IMR-90 (cell line): Measurements from ENCODE around the gene PARP1. TPM values are rescaled to one million over a fixed set of nuclear protein-coding genes. Genes with fewer than 3 reads are reported as not detected.

ENCODE experiments used
- ATAC-seq: fragments of 200-7000 bp; cut with Tn5 transposase; 2 replicates; pipeline ENCODE4 v1.9.1; 2020; ENCODE audit warnings: low read depth, mild to moderate bottlenecking, moderate library complexity
- BruUV-seq: library from RNA; stranded (reverse); fragments of 400-500 nt; replicated peaks from 2 replicates; lab custom pipeline; 2021; lab: Mats Ljungman, UMichigan
- CTCF ChIA-PET: fragments of 300-600 bp; formaldehyde crosslinking; extraction: SDS; loops from one replicate; lab custom pipeline; 2021; ENCODE audit warnings: antibody characterized with exemption; lab: Yijun Ruan, JAX
- POLR2A ChIA-PET: fragments of 300-600 bp; sonication (Branson Sonifier 250); formaldehyde crosslinking; loops from one replicate; lab custom pipeline; 2022; ENCODE audit warnings: antibody characterized with exemption; ENCODE audit not compliant: unreplicated experiment; lab: Charles Lee
- DNase-seq: peaks from one replicate; pipeline ENCODE4 v3.0.0; 2013
- H2AFZ ChIP-seq: replicated peaks from 2 replicates; pipeline ENCODE3; 2013; ENCODE audit warnings: low read length, mild to moderate bottlenecking; ENCODE audit not compliant: poor library complexity
- H2AK5ac ChIP-seq: 2 replicates; pipeline ENCODE4 v1.6.1; 2013; ENCODE audit warnings: low read depth, low read length, inconsistent platforms
- H2AK9ac ChIP-seq: replicated peaks from 2 replicates; pipeline ENCODE3; 2013; ENCODE audit warnings: mild to moderate bottlenecking, low read depth, low read length, moderate library complexity; ENCODE audit not compliant: poor library complexity
- H2BK120ac ChIP-seq: 2 replicates; pipeline ENCODE4 v1.6.1; 2013; ENCODE audit warnings: low read depth, low read length, inconsistent platforms
- H2BK15ac ChIP-seq: 3 replicates; pipeline ENCODE4 v1.6.1; 2013; ENCODE audit warnings: low read depth, low read length, inconsistent platforms
- H2BK20ac ChIP-seq: 2 replicates; pipeline ENCODE4 v1.6.1; 2013; ENCODE audit warnings: low read depth, mild to moderate bottlenecking, inconsistent platforms, low read length, moderate library complexity
- H2BK5ac ChIP-seq: 2 replicates; pipeline ENCODE4 v1.6.1; 2013; ENCODE audit warnings: mild to moderate bottlenecking, low read depth, low read length, inconsistent platforms; ENCODE audit not compliant: poor library complexity, severe bottlenecking
- H3K14ac ChIP-seq: replicated peaks from 2 replicates; pipeline ENCODE4 v1.6.1; 2013; ENCODE audit warnings: low read depth, low read length, inconsistent platforms
- H3K18ac ChIP-seq: 2 replicates; pipeline ENCODE4 v1.6.1; 2013; ENCODE audit warnings: low read depth, low read length, control low read depth
- H3K23ac ChIP-seq: 2 replicates; pipeline ENCODE4 v1.6.1; 2013; ENCODE audit warnings: low read depth, low read length, inconsistent platforms
- H3K27ac ChIP-seq: 2 replicates; pipeline ENCODE4 v1.5.1; 2013; ENCODE audit warnings: mild to moderate bottlenecking, control low read depth, low read length; ENCODE audit not compliant: insufficient read depth
- H3K27me3 ChIP-seq: 2 replicates; pipeline ENCODE4 v1.6.1; 2013; ENCODE audit warnings: low read length; ENCODE audit not compliant: control insufficient read depth, insufficient read depth
- H3K36me3 ChIP-seq: 2 replicates; pipeline ENCODE4 v1.6.1; 2013; ENCODE audit warnings: low read length, mixed read lengths; ENCODE audit not compliant: control insufficient read depth, insufficient read depth
- H3K4ac ChIP-seq: 2 replicates; pipeline ENCODE4 v1.6.1; 2013; ENCODE audit warnings: low read depth, low read length, inconsistent platforms
- H3K4me1 ChIP-seq: 2 replicates; pipeline ENCODE4 v1.6.1; 2013; ENCODE audit warnings: low read length, mixed read lengths; ENCODE audit not compliant: control insufficient read depth, insufficient read depth
- H3K4me2 ChIP-seq: 2 replicates; pipeline ENCODE4 v1.6.1; 2013; ENCODE audit warnings: low read depth, mild to moderate bottlenecking, control low read depth, low read length, moderate library complexity
- H3K4me3 ChIP-seq: 2 replicates; pipeline ENCODE4 v1.5.1; 2013; ENCODE audit warnings: low read depth, mild to moderate bottlenecking, control low read depth, low read length, moderate library complexity; ENCODE audit not compliant: insufficient read depth
- H3K56ac ChIP-seq: 2 replicates; pipeline ENCODE4 v1.6.1; 2013; ENCODE audit warnings: low read length, inconsistent platforms; ENCODE audit not compliant: insufficient read depth; ENCODE audit errors: extremely low read depth
- H3K79me1 ChIP-seq, 2 experiments: 2 replicates each; pipeline ENCODE4 v1.6.1; 2013; ENCODE audit warnings: low read length in 2 of 2, inconsistent platforms in 1 of 2, low read depth in 1 of 2
- H3K9ac ChIP-seq: 2 replicates; pipeline ENCODE4 v1.6.1; 2013; ENCODE audit warnings: low read depth, low read length, control low read depth
- H3K9me1 ChIP-seq: 2 replicates; pipeline ENCODE4 v1.6.1; 2013; ENCODE audit warnings: low read length, inconsistent platforms; ENCODE audit not compliant: insufficient read depth
- H3K9me3 ChIP-seq: 2 replicates; pipeline ENCODE4 v1.6.1; 2013; ENCODE audit warnings: low read length; ENCODE audit not compliant: control insufficient read depth, insufficient read depth
- H4K20me1 ChIP-seq: 2 replicates; pipeline ENCODE4 v1.6.1; 2013; ENCODE audit warnings: low read length, inconsistent platforms; ENCODE audit not compliant: insufficient read depth
- H4K5ac ChIP-seq: 2 replicates; pipeline ENCODE4 v1.6.1; 2013; ENCODE audit warnings: mild to moderate bottlenecking, low read depth, low read length, control low read depth
- H4K8ac ChIP-seq, 2 experiments: 2 replicates each; pipeline ENCODE4 v1.6.1; 2013; ENCODE audit warnings: low read depth in 2 of 2, low read length in 2 of 2, control low read depth in 1 of 2, inconsistent platforms in 1 of 2
- H4K91ac ChIP-seq: 2 replicates; pipeline ENCODE4 v1.6.1; 2013; ENCODE audit warnings: low read depth, low read length, inconsistent platforms; ENCODE audit not compliant: insufficient read depth
- BHLHE40 ChIP-seq: fragments of 150-350 bp; IDR thresholded peaks from 2 replicates; pipeline ENCODE4 v1.6.1; 2016; ENCODE audit warnings: mild to moderate bottlenecking, low read depth, low read length
- CHD1 ChIP-seq: IDR thresholded peaks from 2 replicates; pipeline ENCODE4 v1.6.1; 2012; ENCODE audit warnings: low read depth, low read length, improper control_type of control experiment
- FOS ChIP-seq: fragments of 150-350 bp; IDR thresholded peaks from 2 replicates; pipeline ENCODE4 v1.6.1; 2016; ENCODE audit warnings: low read depth, low read length
- MAFK ChIP-seq: IDR thresholded peaks from 2 replicates; pipeline ENCODE4 v1.6.1; 2012; ENCODE audit warnings: low read depth, low read length, improper control_type of control experiment
- MAZ ChIP-seq: IDR thresholded peaks from 2 replicates; pipeline ENCODE4 v1.6.1; 2012; ENCODE audit warnings: low read depth, mild to moderate bottlenecking, low read length, improper control_type of control experiment, moderate library complexity, borderline replicate concordance
- MXI1 ChIP-seq: IDR thresholded peaks from 2 replicates; pipeline ENCODE4 v1.6.1; 2012; ENCODE audit warnings: low read depth, mild to moderate bottlenecking, low read length, moderate library complexity, borderline replicate concordance
- NFE2L2 ChIP-seq: fragments of 150-350 bp; IDR thresholded peaks from 2 replicates; pipeline ENCODE4 v1.6.1; 2016; ENCODE audit warnings: low read depth, mild to moderate bottlenecking, low read length
- RCOR1 ChIP-seq: IDR thresholded peaks from 2 replicates; pipeline ENCODE4 v1.6.1; 2012; ENCODE audit warnings: mild to moderate bottlenecking, low read length, improper control_type of control experiment; ENCODE audit not compliant: insufficient replicate concordance
- RFX5 ChIP-seq: IDR thresholded peaks from 2 replicates; pipeline ENCODE4 v1.8.0; 2012; ENCODE audit warnings: low read depth, mild to moderate bottlenecking, low read length, moderate library complexity
- SMC3 ChIP-seq: fragments of 150-350 bp; IDR thresholded peaks from 2 replicates; pipeline ENCODE4 v1.6.1; 2016; ENCODE audit warnings: low read depth, mild to moderate bottlenecking, antibody characterized with exemption, low read length, moderate library complexity
- WGBS, 2 experiments: methylation state at CpG; one replicate each; pipeline versions ENCODE4 v1.1.5 to v1.1.7; 2013; ENCODE audit warnings: missing lambda C conversion rate in 2 of 2; ENCODE audit not compliant: insufficient read length in 1 of 2; ENCODE audit errors: extremely low coverage in 2 of 2; 5-methylcytosine and 5-hydroxymethylcytosine counted together
- dilution Hi-C: fragments of 300-500 bp; cut with HindIII; formaldehyde crosslinking; loops from one replicate; pipeline ENCODE4 v1.14.3; 2018; ENCODE audit warnings: low sequenced_read_pairs; ENCODE audit not compliant: unreplicated experiment
- in situ Hi-C: fragments of 300-500 bp; cut with MboI; formaldehyde crosslinking; loops from 3 replicates; pipeline ENCODE4 v1.14.3; 2019; ENCODE audit warnings: low sequenced_read_pairs, inconsistent platforms, mixed read lengths
- intact Hi-C: fragments of 100-400 bp; cut with micrococcal nuclease; formaldehyde crosslinking; loops from 2 replicates; pipeline ENCODE4 v1.10.0; 2022
- polyA plus RNA-seq, 3 experiments: library from polyadenylated mRNA; depleted of rRNA; stranded (reverse); fragments of >200 nt; gene quantifications; 2 replicates each; pipeline ENCODE4 v1.2.3, GENCODE V29; 2012; ENCODE audit warnings: low replicate concordance in 1 of 3
- total RNA-seq: library from RNA; depleted of rRNA; stranded (reverse); fragments of >200 nt; gene quantifications from 2 replicates; pipeline ENCODE4 v1.2.3, GENCODE V29; 2012
- TF ChIP-seq, protein P1 (sequence below): fragments of 150-350 bp; IDR thresholded peaks from 2 replicates; pipeline ENCODE4 v1.6.1; 2017; ENCODE audit warnings: mild to moderate bottlenecking, antibody characterized with exemption, low read length, low read depth
- TF ChIP-seq, protein P2 (sequence below): fragments of 150-350 bp; IDR thresholded peaks from 2 replicates; pipeline ENCODE4 v1.6.1; 2016; ENCODE audit warnings: low read depth, mild to moderate bottlenecking, low read length, moderate library complexity, borderline replicate concordance
- TF ChIP-seq, protein P3 (sequence below): conservative IDR thresholded peaks from 2 replicates; pipeline ENCODE4 v1.5.1; 2012; ENCODE audit warnings: mild to moderate bottlenecking, low read depth, low read length, improper control_type of control experiment

The PARP1 gene
- total and polyA plus RNA-seq, 2 of the 4 experiments (the other 2 are of a cell fraction): 86.5 to 105 TPM

DNA sequence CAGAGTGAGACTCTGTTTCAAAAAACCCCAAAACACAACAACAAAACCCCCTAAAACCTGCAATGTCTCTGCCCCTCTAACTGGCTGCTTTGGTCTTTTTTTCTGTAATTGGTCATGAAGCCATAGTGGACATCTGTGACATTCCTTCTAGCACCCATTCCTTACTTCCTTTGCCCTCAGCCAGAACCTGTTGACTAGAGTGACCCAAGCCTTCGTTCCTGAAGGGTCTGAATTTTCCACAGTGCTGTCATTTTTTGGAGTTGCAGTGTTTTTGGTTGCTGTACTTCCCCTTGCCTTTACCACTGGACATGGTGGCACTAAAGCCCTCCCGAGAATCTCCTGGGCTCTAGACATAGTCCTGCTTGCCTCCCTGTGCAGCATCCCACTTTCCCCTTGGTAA, 50.5 kb downstream of the PARP1 start:
- Histone ChIP-seq H2BK20ac (no peak overlapping the region), H4K8ac (no peak overlapping the region), H3K36me3 (peaks cover 17% of the 10 kb centered on the region), H2AK9ac (no peak overlapping the region), H3K18ac (no peak overlapping the region), H4K20me1 (no peaks in the 10 kb centered on the region), H3K56ac (no peak overlapping the region), H3K9me3 (no peaks in the 10 kb centered on the region), H3K14ac (no peak overlapping the region), H2BK15ac (no peak overlapping the region), H3K23ac (no peak overlapping the region), H2BK5ac (no peak overlapping the region), H2BK120ac (no peak overlapping the region), H3K9ac (no peak overlapping the region), H3K4me1 (no peaks in the 10 kb centered on the region), H3K4ac (no peak overlapping the region), H3K79me1 (no peaks in the 10 kb centered on the region), H4K5ac (no peak overlapping the region), H2AK5ac (no peak overlapping the region), H4K91ac (no peak overlapping the region), H3K4me3 (no peak overlapping the region), H3K27me3 (no peaks in the 10 kb centered on the region), H3K9me1 (peaks cover 9% of the 10 kb centered on the region), H2AFZ (no peak overlapping the region), H3K27ac (no peak overlapping the region), H3K4me2 (no peak overlapping the region)
- ChIA-PET CTCF (no interaction called here), POLR2A (no interaction called here)
- DNase-seq (no peak), ATAC-seq (no peak)
- BruUV-seq: no TSS peak
- dilution Hi-C loops: no loop called here
- intact Hi-C loops: no loop called here
- WGBS, 2 experiments: no CpG with 5 or more reads among the region's 2 CpGs
- in situ Hi-C loops: no loop called here
- TF ChIP-seq, protein P1, sequence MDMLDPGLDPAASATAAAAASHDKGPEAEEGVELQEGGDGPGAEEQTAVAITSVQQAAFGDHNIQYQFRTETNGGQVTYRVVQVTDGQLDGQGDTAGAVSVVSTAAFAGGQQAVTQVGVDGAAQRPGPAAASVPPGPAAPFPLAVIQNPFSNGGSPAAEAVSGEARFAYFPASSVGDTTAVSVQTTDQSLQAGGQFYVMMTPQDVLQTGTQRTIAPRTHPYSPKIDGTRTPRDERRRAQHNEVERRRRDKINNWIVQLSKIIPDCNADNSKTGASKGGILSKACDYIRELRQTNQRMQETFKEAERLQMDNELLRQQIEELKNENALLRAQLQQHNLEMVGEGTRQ: no peak
- TF ChIP-seq RFX5: no peak
- TF ChIP-seq, protein P2, sequence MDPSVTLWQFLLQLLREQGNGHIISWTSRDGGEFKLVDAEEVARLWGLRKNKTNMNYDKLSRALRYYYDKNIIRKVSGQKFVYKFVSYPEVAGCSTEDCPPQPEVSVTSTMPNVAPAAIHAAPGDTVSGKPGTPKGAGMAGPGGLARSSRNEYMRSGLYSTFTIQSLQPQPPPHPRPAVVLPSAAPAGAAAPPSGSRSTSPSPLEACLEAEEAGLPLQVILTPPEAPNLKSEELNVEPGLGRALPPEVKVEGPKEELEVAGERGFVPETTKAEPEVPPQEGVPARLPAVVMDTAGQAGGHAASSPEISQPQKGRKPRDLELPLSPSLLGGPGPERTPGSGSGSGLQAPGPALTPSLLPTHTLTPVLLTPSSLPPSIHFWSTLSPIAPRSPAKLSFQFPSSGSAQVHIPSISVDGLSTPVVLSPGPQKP: no peak
- no peak for TF ChIP-seq MAZ
- no peak for TF ChIP-seq MXI1
- no peak for TF ChIP-seq BHLHE40
- no peak for TF ChIP-seq FOS
- TF ChIP-seq RCOR1: no peak
- TF ChIP-seq CHD1: no peak
- no peak for TF ChIP-seq SMC3
- TF ChIP-seq, protein P3, sequence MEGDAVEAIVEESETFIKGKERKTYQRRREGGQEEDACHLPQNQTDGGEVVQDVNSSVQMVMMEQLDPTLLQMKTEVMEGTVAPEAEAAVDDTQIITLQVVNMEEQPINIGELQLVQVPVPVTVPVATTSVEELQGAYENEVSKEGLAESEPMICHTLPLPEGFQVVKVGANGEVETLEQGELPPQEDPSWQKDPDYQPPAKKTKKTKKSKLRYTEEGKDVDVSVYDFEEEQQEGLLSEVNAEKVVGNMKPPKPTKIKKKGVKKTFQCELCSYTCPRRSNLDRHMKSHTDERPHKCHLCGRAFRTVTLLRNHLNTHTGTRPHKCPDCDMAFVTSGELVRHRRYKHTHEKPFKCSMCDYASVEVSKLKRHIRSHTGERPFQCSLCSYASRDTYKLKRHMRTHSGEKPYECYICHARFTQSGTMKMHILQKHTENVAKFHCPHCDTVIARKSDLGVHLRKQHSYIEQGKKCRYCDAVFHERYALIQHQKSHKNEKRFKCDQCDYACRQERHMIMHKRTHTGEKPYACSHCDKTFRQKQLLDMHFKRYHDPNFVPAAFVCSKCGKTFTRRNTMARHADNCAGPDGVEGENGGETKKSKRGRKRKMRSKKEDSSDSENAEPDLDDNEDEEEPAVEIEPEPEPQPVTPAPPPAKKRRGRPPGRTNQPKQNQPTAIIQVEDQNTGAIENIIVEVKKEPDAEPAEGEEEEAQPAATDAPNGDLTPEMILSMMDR: no peak
- no peak for TF ChIP-seq MAFK
- TF ChIP-seq NFE2L2: no peak
